ENCODE data around the gene COBL.

GRCh38 chr7:51188987-51189386 is 127.6 kb downstream of the COBL start:
- TF ChIP-seq, protein P1, sequence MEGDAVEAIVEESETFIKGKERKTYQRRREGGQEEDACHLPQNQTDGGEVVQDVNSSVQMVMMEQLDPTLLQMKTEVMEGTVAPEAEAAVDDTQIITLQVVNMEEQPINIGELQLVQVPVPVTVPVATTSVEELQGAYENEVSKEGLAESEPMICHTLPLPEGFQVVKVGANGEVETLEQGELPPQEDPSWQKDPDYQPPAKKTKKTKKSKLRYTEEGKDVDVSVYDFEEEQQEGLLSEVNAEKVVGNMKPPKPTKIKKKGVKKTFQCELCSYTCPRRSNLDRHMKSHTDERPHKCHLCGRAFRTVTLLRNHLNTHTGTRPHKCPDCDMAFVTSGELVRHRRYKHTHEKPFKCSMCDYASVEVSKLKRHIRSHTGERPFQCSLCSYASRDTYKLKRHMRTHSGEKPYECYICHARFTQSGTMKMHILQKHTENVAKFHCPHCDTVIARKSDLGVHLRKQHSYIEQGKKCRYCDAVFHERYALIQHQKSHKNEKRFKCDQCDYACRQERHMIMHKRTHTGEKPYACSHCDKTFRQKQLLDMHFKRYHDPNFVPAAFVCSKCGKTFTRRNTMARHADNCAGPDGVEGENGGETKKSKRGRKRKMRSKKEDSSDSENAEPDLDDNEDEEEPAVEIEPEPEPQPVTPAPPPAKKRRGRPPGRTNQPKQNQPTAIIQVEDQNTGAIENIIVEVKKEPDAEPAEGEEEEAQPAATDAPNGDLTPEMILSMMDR (IDR thresholded peaks at IDR 0.05): no peak
- no peak for TF ChIP-seq POLR2A (IDR thresholded peaks at IDR 0.05)

All from right lobe of liver (tissue), 4 donors.